Duodenal mucosa (tissue), 2 donors: Measurements from ENCODE around the gene KCNK5.

Experiments
- H3K27ac ChIP-seq: one replicate; pipeline ENCODE4 v1.7.0; 2013; ENCODE audit warnings: low read depth, low read length
- H3K27me3 ChIP-seq, 2 donors: one replicate each; pipeline ENCODE4 v1.7.0; 2013; ENCODE audit warnings: low read length in 2 of 2, control low read depth in 1 of 2; ENCODE audit not compliant: insufficient read depth in 2 of 2, control insufficient read depth in 1 of 2
- H3K36me3 ChIP-seq, 2 donors: one replicate each; pipeline ENCODE4 v1.7.0; 2013; ENCODE audit warnings: low read length in 2 of 2, control low read depth in 1 of 2; ENCODE audit not compliant: insufficient read depth in 2 of 2, control insufficient read depth in 1 of 2
- H3K4me1 ChIP-seq, 2 donors: one replicate each; pipeline ENCODE4 v1.7.0; 2013; ENCODE audit warnings: low read length in 2 of 2, control low read depth in 1 of 2; ENCODE audit not compliant: insufficient read depth in 2 of 2, control insufficient read depth in 1 of 2
- H3K4me3 ChIP-seq, 2 donors: one replicate each; pipeline ENCODE4 v1.7.0; 2013; ENCODE audit warnings: low read length in 2 of 2, low read depth in 1 of 2
- H3K9ac ChIP-seq, 2 donors: one replicate each; pipeline ENCODE4 v1.7.0; 2013; ENCODE audit warnings: low read length in 2 of 2, low read depth in 1 of 2
- H3K9me3 ChIP-seq, 2 donors: one replicate each; pipeline ENCODE4 v1.7.0; 2013; ENCODE audit warnings: low read length in 2 of 2, control low read depth in 1 of 2; ENCODE audit not compliant: control insufficient read depth in 1 of 2

Gene KCNK5

DNA sequence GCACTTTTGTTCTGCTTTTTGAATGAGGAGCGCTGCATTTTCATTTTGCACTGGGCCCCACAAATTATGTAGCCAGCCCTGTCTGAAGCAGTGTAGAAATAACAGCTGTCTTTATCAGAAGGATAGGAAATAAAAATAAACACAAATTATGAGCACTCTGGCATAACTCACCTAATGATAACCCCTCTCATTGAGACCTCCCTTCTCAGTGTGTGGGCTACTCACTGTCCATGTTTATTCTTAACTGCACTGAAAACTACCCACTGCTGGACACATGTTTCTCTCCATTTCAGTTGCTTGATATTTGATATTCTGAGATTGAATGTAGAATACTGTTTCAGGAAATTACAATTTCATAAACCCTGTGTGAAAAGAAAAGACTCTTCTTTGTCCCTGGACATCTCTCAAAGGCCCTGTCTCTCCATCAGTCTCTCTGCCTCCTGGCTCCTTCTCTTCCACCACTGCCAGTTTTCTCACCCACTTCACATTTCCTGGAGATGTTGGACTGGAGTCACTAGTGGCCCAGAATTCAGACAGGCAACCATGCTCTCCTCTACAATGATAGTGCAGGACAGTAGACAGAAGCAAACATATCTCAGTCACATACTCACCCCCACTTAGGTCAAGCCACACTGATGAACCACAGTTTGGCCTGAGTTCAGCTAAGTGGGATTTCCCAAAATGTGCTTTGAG lies 84.6 kb downstream of the KCNK5 start:
- Histone ChIP-seq H3K27me3 (peaks cover 0 to 4% of the 10 kb centered on the region in 2 donors), H3K36me3 (no peaks in the 10 kb centered on the region), H3K9ac (no peak overlapping the region), H3K4me1 (peaks cover 0 to 4% of the 10 kb centered on the region in 2 donors), H3K9me3 (no peaks in the 10 kb centered on the region), H3K27ac (no peak overlapping the region), H3K4me3 (no peak overlapping the region)

DNA sequence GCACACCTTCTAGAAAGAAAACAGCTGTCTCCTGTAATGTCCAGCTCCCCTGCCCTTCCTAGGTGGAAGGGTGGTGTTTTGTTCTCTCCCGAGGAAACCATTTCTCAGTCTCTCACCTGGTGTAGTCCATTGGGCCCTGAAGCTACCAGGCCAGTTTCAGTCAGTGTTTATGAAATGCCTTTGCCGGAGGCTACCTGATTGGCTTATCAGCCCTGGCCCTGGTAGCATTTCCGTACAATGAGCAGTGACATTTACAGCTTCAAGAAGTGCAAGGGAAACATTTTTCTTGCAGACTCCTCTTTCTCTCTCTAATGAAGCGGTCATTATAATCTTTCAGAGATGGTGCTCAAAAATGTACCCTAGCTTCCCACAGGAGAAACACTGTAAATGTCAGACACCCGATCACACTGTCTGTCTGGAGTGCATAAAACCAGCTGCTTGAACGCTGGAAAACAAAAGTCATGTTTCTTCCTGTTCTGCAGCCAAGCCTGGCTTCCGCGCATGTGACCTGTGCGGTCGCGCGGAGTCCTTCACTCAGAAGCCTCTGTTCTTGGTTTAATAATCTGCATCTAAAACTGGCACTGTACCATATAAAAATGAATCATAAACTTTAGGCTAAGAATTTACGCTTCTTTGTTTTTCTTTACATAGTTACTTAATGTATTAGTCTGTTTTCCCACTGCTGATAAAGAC lies 85.9 kb downstream of the KCNK5 start:
- no peak overlapping the region for H3K27ac ChIP-seq
- H3K4me1 ChIP-seq, result peaks cover 0 to 4% of the 10 kb centered on the region in 2 donors
- no peaks in the 10 kb centered on the region for H3K36me3 ChIP-seq
- H3K4me3 ChIP-seq, result peak overlapping the region in 1 of 2 donors; percentile 28
- H3K9ac ChIP-seq, result no peak overlapping the region
- no peaks in the 10 kb centered on the region for H3K9me3 ChIP-seq
- peaks cover 0 to 4% of the 10 kb centered on the region in 2 donors for H3K27me3 ChIP-seq

DNA sequence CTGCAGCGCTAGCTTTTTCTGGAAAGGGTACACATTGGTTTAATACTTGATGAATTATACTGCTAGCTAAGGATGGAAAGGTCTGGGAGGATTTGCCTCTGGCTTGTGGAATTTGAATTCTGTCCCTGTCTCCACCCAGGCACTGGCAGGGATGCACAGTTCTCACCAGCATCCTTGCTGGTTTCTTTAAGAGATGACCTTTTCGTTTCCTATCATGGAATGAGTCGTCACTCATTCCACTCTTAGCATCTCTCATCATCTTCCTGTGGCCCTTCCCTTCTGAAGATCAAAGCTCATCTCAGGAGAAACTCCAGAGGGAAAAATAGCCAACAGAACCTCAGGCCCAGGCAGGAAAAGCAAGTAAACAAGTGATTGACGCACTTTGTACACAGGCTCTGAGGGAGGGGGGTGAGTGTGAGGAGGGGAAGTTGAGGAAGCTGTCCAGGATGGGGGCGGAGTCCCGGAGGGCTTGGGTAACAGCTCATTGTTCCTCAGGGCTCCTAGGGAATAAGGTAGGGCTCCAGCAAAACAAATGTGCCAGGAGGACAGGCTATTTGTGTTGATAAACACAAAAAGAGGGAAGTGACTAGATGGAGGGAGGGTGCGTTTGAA lies 88.6 kb downstream of the KCNK5 start:
- Histone ChIP-seq H3K9ac (no peak overlapping the region), H3K27ac (no peak overlapping the region), H3K9me3 (peaks cover 0 to 4% of the 10 kb centered on the region in 2 donors), H3K27me3 (peaks cover 3 to 4% of the 10 kb centered on the region in 2 donors), H3K4me1 (peaks cover 0 to 4% of the 10 kb centered on the region in 2 donors), H3K36me3 (no peaks in the 10 kb centered on the region), H3K4me3 (no peak overlapping the region)
